ENCODE measurements around the gene GSG1.

GSG1 gene

DNA sequence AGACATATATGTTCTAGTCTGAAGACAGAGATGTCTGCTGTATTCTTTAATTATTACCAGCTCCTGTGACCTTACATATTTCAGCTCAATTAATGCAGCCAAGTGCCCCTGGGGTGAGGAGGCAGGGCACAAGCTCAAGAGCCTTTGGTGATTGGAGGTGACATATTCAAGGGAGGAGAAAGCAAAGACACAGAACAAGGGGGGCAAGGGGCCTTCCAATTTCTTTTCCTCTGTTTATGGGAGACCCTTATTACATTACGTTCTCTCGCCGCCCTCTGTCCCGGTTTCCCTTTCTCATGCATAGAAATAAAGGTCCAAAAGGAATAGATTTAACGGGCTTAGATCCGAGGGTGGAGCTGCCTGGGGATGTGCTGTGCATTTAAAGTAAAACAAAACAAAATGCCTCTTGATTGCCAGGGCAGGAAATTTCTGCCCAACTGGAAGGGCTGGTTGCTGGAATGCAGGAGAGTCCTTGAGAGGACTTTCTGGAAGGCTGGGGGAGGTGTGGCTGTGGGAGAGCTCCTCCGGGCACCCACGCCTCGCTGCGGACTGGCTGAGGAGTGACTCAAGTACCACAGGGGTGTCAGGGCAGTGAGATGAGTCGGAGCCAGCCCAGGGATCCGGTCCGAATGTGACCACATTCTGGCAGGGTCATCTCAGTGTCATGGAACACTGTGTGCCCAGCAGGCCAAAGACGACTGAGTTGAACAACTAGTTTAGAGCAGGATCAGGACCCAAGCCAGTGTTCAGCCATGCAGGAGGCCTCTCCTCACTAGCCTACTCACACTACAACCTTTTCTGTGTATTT is 32.1 kb upstream of the GSG1 start:
- no peak overlapping the region for H3K9ac ChIP-seq (ENCODE audit: low read depth, low read length)
- no peaks in the 10 kb centered on the region for H3K36me3 ChIP-seq (ENCODE audit: control insufficient read depth, insufficient read depth, low read length)
- H3K9me3 ChIP-seq (ENCODE audit: control insufficient read depth, insufficient read depth, low read length): no peaks in the 10 kb centered on the region
- no peaks in the 10 kb centered on the region for H3K27me3 ChIP-seq (ENCODE audit: control insufficient read depth, insufficient read depth, low read length)
- peaks cover 10% of the 10 kb centered on the region for H3K4me1 ChIP-seq (ENCODE audit: control insufficient read depth, insufficient read depth, low read length)
- H3K4me3 ChIP-seq (ENCODE audit: low read depth, low read length): no peak overlapping the region

DNA sequence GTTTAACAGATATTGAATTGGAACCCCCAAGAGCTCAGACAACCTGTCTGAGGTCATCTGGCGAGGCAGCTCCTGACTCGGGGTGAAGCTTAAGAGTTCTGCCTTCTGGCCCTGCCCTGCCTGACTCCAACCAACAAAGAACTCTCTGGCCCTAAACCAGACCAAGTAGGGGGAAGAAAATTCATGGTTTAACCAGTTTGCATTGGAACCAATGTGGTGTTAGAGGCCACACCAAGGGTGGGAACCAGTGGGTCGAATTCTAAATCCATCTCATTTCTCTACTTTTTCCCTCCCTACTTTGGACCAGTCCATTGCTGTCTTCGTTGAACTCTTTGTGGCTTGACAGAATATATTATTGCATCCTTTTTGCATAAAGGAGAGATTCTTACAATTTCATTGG is 30.4 kb upstream of the GSG1 start:
- Histone ChIP-seq H3K4me1 (ENCODE audit: control insufficient read depth, insufficient read depth, low read length) (peaks cover 10% of the 10 kb centered on the region), H3K36me3 (ENCODE audit: control insufficient read depth, insufficient read depth, low read length) (no peaks in the 10 kb centered on the region), H3K27me3 (ENCODE audit: control insufficient read depth, insufficient read depth, low read length) (no peaks in the 10 kb centered on the region), H3K4me3 (ENCODE audit: low read depth, low read length) (no peak overlapping the region), H3K9ac (ENCODE audit: low read depth, low read length) (no peak overlapping the region), H3K9me3 (ENCODE audit: control insufficient read depth, insufficient read depth, low read length) (no peaks in the 10 kb centered on the region)

DNA sequence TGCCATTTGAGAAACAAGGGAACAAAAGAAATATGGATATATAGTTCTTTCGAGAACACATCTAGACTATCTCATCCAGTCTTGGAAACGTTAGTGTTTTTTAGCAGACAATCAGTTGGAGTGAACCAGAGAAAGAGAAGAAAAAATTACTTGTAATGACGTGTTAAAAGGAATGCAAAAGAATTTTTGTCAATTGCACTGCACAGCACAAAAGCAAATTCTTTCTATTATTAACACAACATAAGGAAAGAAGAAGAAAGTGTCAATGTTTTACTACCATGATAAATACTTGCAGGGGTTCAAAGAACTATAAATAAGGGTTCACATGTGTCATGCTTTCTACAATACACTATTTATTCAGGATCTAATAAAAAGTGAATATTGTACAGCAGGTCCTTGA is 27.5 kb upstream of the GSG1 start:
- Histone ChIP-seq H3K36me3 (ENCODE audit: control insufficient read depth, insufficient read depth, low read length) (no peaks in the 10 kb centered on the region), H3K9me3 (ENCODE audit: control insufficient read depth, insufficient read depth, low read length) (no peaks in the 10 kb centered on the region), H3K27me3 (ENCODE audit: control insufficient read depth, insufficient read depth, low read length) (no peaks in the 10 kb centered on the region), H3K9ac (ENCODE audit: low read depth, low read length) (no peak overlapping the region), H3K4me3 (ENCODE audit: low read depth, low read length) (no peak overlapping the region), H3K4me1 (ENCODE audit: control insufficient read depth, insufficient read depth, low read length) (peaks cover 8% of the 10 kb centered on the region)

DNA sequence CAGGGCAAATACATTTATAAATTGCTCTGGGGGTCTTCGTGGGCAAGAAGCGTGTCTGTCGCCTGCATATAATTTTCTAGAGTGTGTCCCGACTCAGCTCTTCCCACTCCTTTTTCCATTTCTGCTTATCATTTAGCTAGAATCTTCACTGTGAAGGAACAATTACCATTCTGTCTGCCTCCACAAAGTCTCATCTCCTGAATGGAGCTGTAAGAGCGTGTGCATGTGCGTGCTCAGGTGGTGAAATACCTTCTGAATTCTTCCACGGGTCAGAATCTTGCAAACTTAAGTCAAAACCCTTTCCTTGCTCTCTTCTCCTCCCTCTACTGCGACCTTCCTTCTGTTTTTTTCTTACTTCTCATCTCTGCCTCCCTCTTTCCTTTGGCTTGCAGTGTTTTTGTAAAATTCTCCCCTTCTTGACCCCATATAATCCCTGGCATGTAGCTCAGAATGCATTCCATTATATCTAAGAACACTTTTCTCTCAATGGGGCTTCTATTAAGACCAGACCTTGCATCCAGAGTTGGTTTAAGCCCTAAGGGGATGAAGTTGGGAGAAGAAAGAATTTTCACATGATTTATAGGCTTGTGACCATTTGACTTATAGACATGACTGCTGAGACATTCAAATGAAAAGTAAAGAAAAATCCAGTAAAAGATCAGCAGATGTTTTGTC is 25.0 kb upstream of the GSG1 start:
- Histone ChIP-seq H3K4me1 (ENCODE audit: control insufficient read depth, insufficient read depth, low read length) (peaks cover 6% of the 10 kb centered on the region), H3K36me3 (ENCODE audit: control insufficient read depth, insufficient read depth, low read length) (no peaks in the 10 kb centered on the region), H3K27me3 (ENCODE audit: control insufficient read depth, insufficient read depth, low read length) (no peaks in the 10 kb centered on the region), H3K9ac (ENCODE audit: low read depth, low read length) (no peak overlapping the region), H3K9me3 (ENCODE audit: control insufficient read depth, insufficient read depth, low read length) (no peaks in the 10 kb centered on the region), H3K4me3 (ENCODE audit: low read depth, low read length) (no peak overlapping the region)

DNA sequence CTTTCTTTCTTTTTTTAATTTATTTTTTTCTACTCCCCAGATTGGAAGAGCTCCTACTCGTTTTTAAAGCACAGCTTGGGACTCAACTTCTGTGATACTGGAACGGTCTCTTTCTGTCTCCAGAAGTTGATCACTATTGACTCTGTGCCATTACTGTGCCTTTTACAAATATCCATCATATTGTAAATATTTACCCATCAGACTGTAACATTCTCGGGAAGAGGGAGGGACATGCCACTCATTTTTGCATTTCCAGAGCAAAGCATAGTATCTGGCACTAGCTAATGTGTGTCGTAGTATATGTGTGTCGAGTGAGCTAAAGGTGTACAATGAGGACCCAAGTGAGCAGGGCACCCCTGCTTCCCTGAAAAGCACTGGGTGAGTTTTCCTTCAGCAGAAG is 24.0 kb upstream of the GSG1 start:
- H3K27me3 ChIP-seq (ENCODE audit: control insufficient read depth, insufficient read depth, low read length): no peaks in the 10 kb centered on the region
- no peaks in the 10 kb centered on the region for H3K9me3 ChIP-seq (ENCODE audit: control insufficient read depth, insufficient read depth, low read length)
- H3K36me3 ChIP-seq (ENCODE audit: control insufficient read depth, insufficient read depth, low read length): no peaks in the 10 kb centered on the region
- H3K4me3 ChIP-seq (ENCODE audit: low read depth, low read length): no peak overlapping the region
- H3K4me1 ChIP-seq (ENCODE audit: control insufficient read depth, insufficient read depth, low read length): peaks cover 6% of the 10 kb centered on the region
- H3K9ac ChIP-seq (ENCODE audit: low read depth, low read length): no peak overlapping the region

DNA sequence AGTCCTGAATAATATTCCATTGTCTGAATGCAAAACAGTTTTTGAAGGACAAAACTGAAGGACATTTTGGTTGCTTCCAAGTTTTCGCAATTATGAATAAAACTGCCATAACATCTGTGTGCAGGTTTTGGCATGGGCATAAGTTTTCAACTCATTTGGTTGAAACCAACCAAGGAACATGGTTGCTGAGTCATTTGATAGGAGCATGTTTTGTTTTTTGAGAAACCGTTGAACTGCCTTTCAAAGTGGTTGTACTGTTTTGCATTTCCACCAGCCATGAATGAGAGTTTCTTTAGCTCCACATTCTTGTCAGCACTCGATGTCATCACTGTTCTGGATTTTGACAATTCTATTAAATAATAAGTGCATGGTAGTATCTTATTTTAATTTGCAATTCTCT is 23.0 kb upstream of the GSG1 start:
- no peak overlapping the region for H3K9ac ChIP-seq (ENCODE audit: low read depth, low read length)
- no peaks in the 10 kb centered on the region for H3K36me3 ChIP-seq (ENCODE audit: control insufficient read depth, insufficient read depth, low read length)
- no peak overlapping the region for H3K4me3 ChIP-seq (ENCODE audit: low read depth, low read length)
- no peaks in the 10 kb centered on the region for H3K9me3 ChIP-seq (ENCODE audit: control insufficient read depth, insufficient read depth, low read length)
- H3K4me1 ChIP-seq (ENCODE audit: control insufficient read depth, insufficient read depth, low read length): peaks cover 6% of the 10 kb centered on the region
- H3K27me3 ChIP-seq (ENCODE audit: control insufficient read depth, insufficient read depth, low read length): no peaks in the 10 kb centered on the region

DNA sequence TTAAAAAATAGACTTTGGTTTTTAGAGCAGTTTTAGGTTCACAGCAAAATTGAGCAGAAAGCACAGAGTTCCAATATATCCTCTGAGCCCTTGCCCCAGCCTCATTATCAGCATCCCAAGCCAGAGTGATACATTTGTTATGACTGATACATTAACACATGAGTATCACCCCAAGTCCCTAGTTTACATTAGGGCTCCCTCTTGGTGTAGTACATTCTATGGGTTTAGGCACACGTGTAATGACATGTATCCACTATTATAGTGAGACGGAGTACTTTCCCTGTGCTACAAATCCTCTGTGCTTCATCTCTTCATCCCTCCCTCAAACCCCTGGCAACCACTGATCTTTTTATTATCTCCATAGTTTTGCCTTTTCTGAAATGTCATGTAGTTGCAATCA is 22.5 kb upstream of the GSG1 start:
- H3K9me3 ChIP-seq (ENCODE audit: control insufficient read depth, insufficient read depth, low read length): no peaks in the 10 kb centered on the region
- no peak overlapping the region for H3K9ac ChIP-seq (ENCODE audit: low read depth, low read length)
- H3K36me3 ChIP-seq (ENCODE audit: control insufficient read depth, insufficient read depth, low read length): no peaks in the 10 kb centered on the region
- H3K27me3 ChIP-seq (ENCODE audit: control insufficient read depth, insufficient read depth, low read length): no peaks in the 10 kb centered on the region
- H3K4me3 ChIP-seq (ENCODE audit: low read depth, low read length): no peak overlapping the region
- H3K4me1 ChIP-seq (ENCODE audit: control insufficient read depth, insufficient read depth, low read length): peaks cover 6% of the 10 kb centered on the region

DNA sequence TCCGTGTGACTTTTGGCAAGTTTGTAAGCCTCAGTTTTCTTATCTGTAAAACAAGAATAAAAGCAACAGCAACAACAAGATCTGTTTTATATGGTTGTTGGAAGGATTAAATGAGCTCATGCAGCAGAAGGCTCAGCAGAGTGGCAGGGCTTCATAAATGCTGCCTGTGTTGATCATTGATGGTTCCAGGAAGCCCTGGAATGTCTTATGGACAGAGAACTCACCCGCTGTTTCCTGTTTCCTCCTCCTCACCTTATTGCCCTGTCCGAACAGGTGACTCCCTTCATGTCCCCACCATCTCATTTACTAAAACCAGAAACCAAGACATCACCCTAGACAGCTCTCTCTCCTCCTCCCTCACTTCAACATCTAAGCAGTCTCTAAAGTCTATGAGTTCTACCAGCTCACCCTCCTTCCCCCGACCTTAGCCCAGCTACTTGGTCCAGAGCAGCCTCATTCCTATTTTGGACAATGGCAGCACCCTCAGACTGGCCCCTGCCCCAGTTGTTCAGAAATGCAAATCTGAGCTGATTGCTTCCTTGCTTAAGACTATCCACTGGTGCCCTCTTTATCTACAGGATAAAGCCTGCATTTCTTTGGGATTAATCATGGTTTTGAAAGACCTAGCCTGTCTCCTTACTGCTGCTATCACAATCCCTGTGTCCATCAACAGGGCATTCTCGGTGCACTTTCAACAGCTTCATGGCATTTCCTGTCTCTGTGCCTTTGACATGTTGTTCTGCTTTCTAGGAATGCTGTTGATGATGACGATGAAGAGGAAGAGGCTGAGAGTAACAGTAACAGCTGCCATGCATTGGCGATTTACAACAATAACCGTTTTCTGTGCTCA is 21.4 kb upstream of the GSG1 start:
- no peaks in the 10 kb centered on the region for H3K9me3 ChIP-seq (ENCODE audit: control insufficient read depth, insufficient read depth, low read length)
- H3K4me1 ChIP-seq (ENCODE audit: control insufficient read depth, insufficient read depth, low read length): peaks cover 6% of the 10 kb centered on the region
- no peaks in the 10 kb centered on the region for H3K27me3 ChIP-seq (ENCODE audit: control insufficient read depth, insufficient read depth, low read length)
- H3K36me3 ChIP-seq (ENCODE audit: control insufficient read depth, insufficient read depth, low read length): no peaks in the 10 kb centered on the region
- H3K9ac ChIP-seq (ENCODE audit: low read depth, low read length): no peak overlapping the region
- H3K4me3 ChIP-seq (ENCODE audit: low read depth, low read length): no peak overlapping the region

DNA sequence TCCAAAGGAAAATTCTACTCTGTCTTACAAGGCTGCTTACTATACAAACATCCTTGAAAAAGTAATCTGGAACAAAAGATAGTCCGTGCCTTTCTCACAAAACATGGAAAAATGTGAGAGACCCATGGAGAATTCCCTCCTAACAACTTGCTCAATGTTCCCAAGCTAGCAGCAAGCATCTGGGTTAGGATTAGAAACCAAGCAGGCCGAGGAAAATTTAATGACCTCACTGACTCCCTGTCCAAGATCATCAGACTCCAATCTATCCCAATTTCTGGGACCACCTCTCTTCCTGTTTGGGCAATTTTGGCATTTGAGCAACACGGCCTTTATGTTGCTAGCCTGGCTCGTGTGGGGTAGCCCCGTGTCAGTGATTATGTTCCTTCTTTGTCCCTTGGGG is 18.1 kb upstream of the GSG1 start:
- Histone ChIP-seq H3K4me1 (ENCODE audit: control insufficient read depth, insufficient read depth, low read length) (peaks cover 15% of the 10 kb centered on the region), H3K9ac (ENCODE audit: low read depth, low read length) (no peak overlapping the region), H3K36me3 (ENCODE audit: control insufficient read depth, insufficient read depth, low read length) (no peaks in the 10 kb centered on the region), H3K27me3 (ENCODE audit: control insufficient read depth, insufficient read depth, low read length) (no peaks in the 10 kb centered on the region), H3K9me3 (ENCODE audit: control insufficient read depth, insufficient read depth, low read length) (no peaks in the 10 kb centered on the region), H3K4me3 (ENCODE audit: low read depth, low read length) (no peak overlapping the region)

DNA sequence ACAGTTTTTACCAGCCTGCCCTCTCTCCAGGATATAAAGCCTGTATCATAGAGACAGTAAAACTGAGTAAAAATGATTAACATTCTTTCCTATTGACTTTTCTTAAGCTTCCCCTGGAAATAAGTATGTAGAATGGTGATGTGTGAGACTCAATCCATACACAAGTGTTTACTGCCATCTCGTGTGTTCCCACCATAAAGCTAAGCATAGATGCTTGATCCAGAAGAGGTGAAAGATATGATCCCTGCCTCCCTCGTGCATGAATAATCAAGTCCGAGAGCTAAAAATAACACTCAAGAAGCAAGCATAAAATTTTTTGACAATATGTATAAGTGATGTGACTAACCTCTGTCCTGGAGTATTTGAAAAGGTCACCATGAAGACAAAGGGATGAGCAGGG is 16.9 kb upstream of the GSG1 start:
- no peaks in the 10 kb centered on the region for H3K27me3 ChIP-seq (ENCODE audit: control insufficient read depth, insufficient read depth, low read length)
- peaks cover 16% of the 10 kb centered on the region for H3K4me1 ChIP-seq (ENCODE audit: control insufficient read depth, insufficient read depth, low read length)
- no peak overlapping the region for H3K4me3 ChIP-seq (ENCODE audit: low read depth, low read length)
- H3K9me3 ChIP-seq (ENCODE audit: control insufficient read depth, insufficient read depth, low read length): no peaks in the 10 kb centered on the region
- H3K9ac ChIP-seq (ENCODE audit: low read depth, low read length): no peak overlapping the region
- H3K36me3 ChIP-seq (ENCODE audit: control insufficient read depth, insufficient read depth, low read length): no peaks in the 10 kb centered on the region

DNA sequence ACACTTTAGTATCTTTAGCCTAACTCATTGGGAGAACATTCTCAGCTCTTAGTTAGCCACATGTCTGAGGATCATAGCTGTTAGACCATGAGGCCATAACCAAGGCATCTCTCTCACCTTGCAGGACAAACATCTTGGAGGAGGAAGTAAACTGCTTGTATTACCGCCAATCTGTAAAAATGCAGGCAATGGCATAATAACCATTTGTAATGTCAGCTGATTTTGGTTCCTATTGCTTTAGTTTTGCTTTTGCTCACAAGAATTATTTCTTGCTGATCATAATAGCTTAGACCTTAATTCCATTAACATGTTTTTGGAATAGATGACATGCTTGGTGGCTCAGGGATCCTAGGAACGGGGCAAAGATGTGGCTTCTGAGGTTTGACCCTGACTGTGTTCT is 16.4 kb upstream of the GSG1 start:
- H3K9ac ChIP-seq (ENCODE audit: low read depth, low read length): no peak overlapping the region
- no peaks in the 10 kb centered on the region for H3K36me3 ChIP-seq (ENCODE audit: control insufficient read depth, insufficient read depth, low read length)
- H3K9me3 ChIP-seq (ENCODE audit: control insufficient read depth, insufficient read depth, low read length): no peaks in the 10 kb centered on the region
- peaks cover 12% of the 10 kb centered on the region for H3K4me1 ChIP-seq (ENCODE audit: control insufficient read depth, insufficient read depth, low read length)
- no peak overlapping the region for H3K4me3 ChIP-seq (ENCODE audit: low read depth, low read length)
- no peaks in the 10 kb centered on the region for H3K27me3 ChIP-seq (ENCODE audit: control insufficient read depth, insufficient read depth, low read length)
